ENCODE results near the gene DOK6.

The DOK6 gene

DNA sequence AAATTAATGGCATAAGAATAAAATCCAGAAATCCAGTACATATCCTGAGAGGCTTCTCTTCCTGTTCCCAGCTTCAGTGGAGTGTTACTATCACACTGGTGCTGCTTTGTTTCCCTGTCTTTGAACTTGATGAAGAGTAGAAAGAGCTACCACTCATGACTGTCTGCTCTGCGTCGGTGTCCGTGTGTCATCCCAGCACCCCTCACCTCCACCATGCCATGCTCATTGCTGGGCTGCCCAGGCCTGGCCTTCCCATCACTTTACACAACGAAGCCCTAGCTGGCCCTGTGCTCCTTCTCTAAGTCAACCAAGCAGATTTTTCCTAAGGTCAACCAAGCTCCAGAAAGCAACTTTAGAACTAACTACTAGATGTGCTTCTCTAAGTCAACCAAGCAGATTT is 215.4 kb downstream of the DOK6 start:
- no peaks in the 10 kb centered on the region for H3K27me3 ChIP-seq (ENCODE audit: control insufficient read depth, insufficient read depth, low read length)
- H3K36me3 ChIP-seq (ENCODE audit: control insufficient read depth, insufficient read depth, low read length), result no peaks in the 10 kb centered on the region
- no peak overlapping the region for H3K4me3 ChIP-seq (ENCODE audit: low read length)
- no peak overlapping the region for H3K27ac ChIP-seq (ENCODE audit: low read length)
- H3K4me1 ChIP-seq (ENCODE audit: control insufficient read depth, insufficient read depth, low read length), result no peaks in the 10 kb centered on the region
- no CpG with 5 or more reads among the region's 4 CpGs for WGBS (ENCODE audit: insufficient coverage, insufficient read length)
- no peaks in the 10 kb centered on the region for H3K9me3 ChIP-seq (ENCODE audit: control insufficient read depth, insufficient read depth, low read length)
- DNase-seq (ENCODE audit: low read depth, low spot score), result no peak

DNA sequence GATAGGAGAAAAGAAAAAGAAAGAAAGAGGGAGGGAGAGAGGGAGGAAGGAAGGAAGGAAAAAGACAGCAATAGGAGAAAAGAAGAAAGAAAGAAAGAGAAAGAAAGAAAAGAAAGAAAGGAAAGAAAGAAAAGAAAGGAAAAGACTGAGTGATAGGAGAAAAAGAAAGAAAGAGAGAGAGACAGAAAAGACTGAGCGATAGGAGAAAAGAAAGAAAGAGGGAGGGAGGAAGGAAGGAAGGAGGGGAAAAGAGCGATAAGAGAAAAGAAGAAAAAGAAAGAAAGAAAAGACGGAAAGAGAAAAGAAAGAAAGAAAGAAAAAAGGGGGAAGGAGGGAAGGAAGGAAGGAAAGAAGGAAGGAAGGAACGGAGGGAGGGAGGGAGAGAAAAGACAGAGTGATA is 216.7 kb downstream of the DOK6 start:
- Histone ChIP-seq H3K27me3 (ENCODE audit: control insufficient read depth, insufficient read depth, low read length) (no peaks in the 10 kb centered on the region), H3K4me3 (ENCODE audit: low read length) (no peak overlapping the region), H3K9me3 (ENCODE audit: control insufficient read depth, insufficient read depth, low read length) (no peaks in the 10 kb centered on the region), H3K36me3 (ENCODE audit: control insufficient read depth, insufficient read depth, low read length) (no peaks in the 10 kb centered on the region), H3K4me1 (ENCODE audit: control insufficient read depth, insufficient read depth, low read length) (no peaks in the 10 kb centered on the region), H3K27ac (ENCODE audit: low read length) (no peak overlapping the region)
- WGBS (ENCODE audit: insufficient coverage, insufficient read length), result 100% methylated on average over 4 of the region's 4 CpGs
- no peak for DNase-seq (ENCODE audit: low read depth, low spot score)

DNA sequence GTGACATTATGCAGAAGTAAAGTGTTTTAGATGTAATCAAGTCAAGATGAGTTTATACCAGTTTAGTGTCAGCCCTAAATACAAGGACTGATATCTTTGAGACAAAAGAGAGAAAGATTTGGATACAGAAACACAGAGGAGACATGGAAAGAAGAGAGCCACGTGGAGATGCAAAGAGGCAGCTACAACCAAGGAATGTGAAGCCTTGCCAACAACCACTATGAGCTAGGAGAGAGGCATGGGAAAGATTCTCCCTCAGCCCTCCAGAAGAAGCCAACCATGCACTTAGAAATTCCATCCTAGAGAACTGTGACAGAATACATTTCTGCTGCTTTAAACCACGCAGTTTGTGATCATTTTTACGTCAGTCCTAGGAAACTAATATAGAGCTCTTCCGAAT is 217.2 kb downstream of the DOK6 start:
- H3K4me1 ChIP-seq (ENCODE audit: control insufficient read depth, insufficient read depth, low read length), result no peaks in the 10 kb centered on the region
- no peak overlapping the region for H3K27ac ChIP-seq (ENCODE audit: low read length)
- no peaks in the 10 kb centered on the region for H3K36me3 ChIP-seq (ENCODE audit: control insufficient read depth, insufficient read depth, low read length)
- no CpG with 5 or more reads among the region's 4 CpGs for WGBS (ENCODE audit: insufficient coverage, insufficient read length)
- no peak for DNase-seq (ENCODE audit: low read depth, low spot score)
- no peak overlapping the region for H3K4me3 ChIP-seq (ENCODE audit: low read length)
- no peaks in the 10 kb centered on the region for H3K27me3 ChIP-seq (ENCODE audit: control insufficient read depth, insufficient read depth, low read length)
- H3K9me3 ChIP-seq (ENCODE audit: control insufficient read depth, insufficient read depth, low read length), result no peaks in the 10 kb centered on the region

DNA sequence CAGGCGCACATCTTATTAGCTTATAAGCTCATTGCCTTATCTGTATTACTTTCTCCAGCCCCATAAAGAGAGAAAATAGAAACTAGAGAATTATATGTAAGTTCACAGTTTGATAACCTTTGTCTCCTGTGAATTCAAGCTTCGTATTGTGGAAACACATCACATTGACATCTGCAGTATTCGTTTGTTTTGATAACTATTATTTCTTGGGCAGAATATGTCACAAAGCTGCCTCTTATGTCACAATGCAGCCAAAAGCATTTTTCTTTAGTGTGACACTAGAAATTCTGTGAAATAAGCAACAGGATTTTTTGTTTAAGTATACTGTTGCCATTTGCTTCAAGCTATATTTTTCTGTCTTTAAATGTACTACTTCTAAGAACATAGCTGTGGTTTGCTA is 221.5 kb downstream of the DOK6 start:
- Histone ChIP-seq H3K4me1 (ENCODE audit: control insufficient read depth, insufficient read depth, low read length) (no peaks in the 10 kb centered on the region), H3K9me3 (ENCODE audit: control insufficient read depth, insufficient read depth, low read length) (no peaks in the 10 kb centered on the region), H3K36me3 (ENCODE audit: control insufficient read depth, insufficient read depth, low read length) (no peaks in the 10 kb centered on the region), H3K27me3 (ENCODE audit: control insufficient read depth, insufficient read depth, low read length) (no peaks in the 10 kb centered on the region), H3K4me3 (ENCODE audit: low read length) (no peak overlapping the region), H3K27ac (ENCODE audit: low read length) (no peak overlapping the region)
- DNase-seq (ENCODE audit: low read depth, low spot score), result no peak
- WGBS (ENCODE audit: insufficient coverage, insufficient read length), result no CpG with 5 or more reads among the region's 3 CpGs

DNA sequence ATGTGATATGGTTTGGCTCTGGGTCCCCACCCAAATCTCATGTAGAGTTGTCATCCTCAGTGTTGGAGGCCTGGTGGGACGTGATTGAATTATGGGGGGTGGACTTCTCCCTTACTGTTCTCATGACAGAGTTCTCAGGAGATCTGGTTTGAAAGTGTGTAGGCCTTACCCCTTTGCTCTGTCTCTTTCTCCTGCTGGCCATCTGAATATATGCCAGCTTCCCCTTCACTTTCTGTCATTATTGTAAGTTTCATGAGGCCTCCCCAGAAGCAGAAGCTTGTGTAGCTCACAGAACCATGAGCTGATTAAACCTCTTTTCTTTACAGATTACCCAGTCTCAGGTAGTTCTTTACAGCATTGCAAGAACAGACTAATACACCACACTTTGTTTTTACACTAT is 222.3 kb downstream of the DOK6 start:
- no peaks in the 10 kb centered on the region for H3K27me3 ChIP-seq (ENCODE audit: control insufficient read depth, insufficient read depth, low read length)
- no peaks in the 10 kb centered on the region for H3K9me3 ChIP-seq (ENCODE audit: control insufficient read depth, insufficient read depth, low read length)
- H3K4me3 ChIP-seq (ENCODE audit: low read length), result no peak overlapping the region
- H3K27ac ChIP-seq (ENCODE audit: low read length), result no peak overlapping the region
- no peak for DNase-seq (ENCODE audit: low read depth, low spot score)
- whole genome bisulfite sequencing (ENCODE audit: insufficient coverage, insufficient read length), result no CpG with 5 or more reads among the region's 1 CpG
- no peaks in the 10 kb centered on the region for H3K36me3 ChIP-seq (ENCODE audit: control insufficient read depth, insufficient read depth, low read length)
- no peaks in the 10 kb centered on the region for H3K4me1 ChIP-seq (ENCODE audit: control insufficient read depth, insufficient read depth, low read length)

DNA sequence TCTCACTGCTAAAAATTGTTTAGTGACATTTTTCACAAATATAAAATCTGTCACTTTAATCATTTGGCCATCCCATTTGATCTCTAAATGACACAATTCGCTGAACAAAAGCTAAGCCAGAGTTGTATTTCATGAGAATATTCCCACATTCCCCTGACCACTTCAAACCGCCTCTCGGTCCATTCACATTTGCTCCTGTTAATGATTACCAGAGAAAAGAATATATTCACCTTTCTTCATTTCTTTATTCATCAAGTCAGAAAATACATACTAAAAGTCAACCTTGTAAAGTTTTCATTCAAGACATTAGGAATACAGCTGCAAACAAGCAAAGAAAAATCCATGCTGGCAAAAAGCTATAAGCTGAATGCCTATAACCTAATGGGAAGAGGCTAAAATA is 225.5 kb downstream of the DOK6 start:
- no peak for DNase-seq (ENCODE audit: low read depth, low spot score)
- Histone ChIP-seq H3K36me3 (ENCODE audit: control insufficient read depth, insufficient read depth, low read length) (no peaks in the 10 kb centered on the region), H3K9me3 (ENCODE audit: control insufficient read depth, insufficient read depth, low read length) (no peaks in the 10 kb centered on the region), H3K4me1 (ENCODE audit: control insufficient read depth, insufficient read depth, low read length) (no peaks in the 10 kb centered on the region), H3K27me3 (ENCODE audit: control insufficient read depth, insufficient read depth, low read length) (no peaks in the 10 kb centered on the region), H3K4me3 (ENCODE audit: low read length) (no peak overlapping the region), H3K27ac (ENCODE audit: low read length) (no peak overlapping the region)
- no CpG with 5 or more reads among the region's 3 CpGs for WGBS (ENCODE audit: insufficient coverage, insufficient read length)

DNA sequence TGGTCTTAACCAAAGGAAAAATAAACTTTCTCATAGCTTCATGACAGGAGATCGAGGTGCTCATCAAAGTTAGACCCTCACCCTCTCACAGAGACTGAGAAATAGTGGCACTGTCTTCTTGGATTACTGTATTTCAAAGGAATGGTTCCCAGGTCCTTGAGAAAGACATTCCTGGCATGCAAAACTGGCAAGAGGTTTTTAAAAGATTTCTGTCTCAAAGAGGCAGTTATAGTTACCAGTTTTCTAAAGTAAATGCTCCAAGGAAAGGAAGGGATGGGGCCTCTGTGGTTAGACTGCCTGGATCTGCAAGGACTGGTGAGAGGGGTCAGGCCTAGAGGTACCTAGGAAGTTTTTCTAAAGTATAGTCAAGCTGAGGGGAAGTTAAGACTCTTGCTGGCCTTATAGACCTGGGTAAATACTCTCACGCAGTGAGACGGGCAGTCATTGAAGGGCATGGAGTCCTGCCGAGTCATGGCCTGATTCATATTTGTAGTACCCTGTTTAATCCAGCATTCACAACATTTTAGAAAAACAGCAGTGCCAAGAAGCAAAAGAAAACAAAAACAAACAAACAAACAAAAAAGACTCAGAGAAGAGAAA is 226.1 kb downstream of the DOK6 start:
- Histone ChIP-seq H3K27ac (ENCODE audit: low read length) (no peak overlapping the region), H3K4me3 (ENCODE audit: low read length) (no peak overlapping the region), H3K9me3 (ENCODE audit: control insufficient read depth, insufficient read depth, low read length) (no peaks in the 10 kb centered on the region), H3K36me3 (ENCODE audit: control insufficient read depth, insufficient read depth, low read length) (no peaks in the 10 kb centered on the region), H3K4me1 (ENCODE audit: control insufficient read depth, insufficient read depth, low read length) (no peaks in the 10 kb centered on the region), H3K27me3 (ENCODE audit: control insufficient read depth, insufficient read depth, low read length) (no peaks in the 10 kb centered on the region)
- DNase-seq (ENCODE audit: low read depth, low spot score), result no peak
- WGBS (ENCODE audit: insufficient coverage, insufficient read length), result no CpG with 5 or more reads among the region's 4 CpGs

DNA sequence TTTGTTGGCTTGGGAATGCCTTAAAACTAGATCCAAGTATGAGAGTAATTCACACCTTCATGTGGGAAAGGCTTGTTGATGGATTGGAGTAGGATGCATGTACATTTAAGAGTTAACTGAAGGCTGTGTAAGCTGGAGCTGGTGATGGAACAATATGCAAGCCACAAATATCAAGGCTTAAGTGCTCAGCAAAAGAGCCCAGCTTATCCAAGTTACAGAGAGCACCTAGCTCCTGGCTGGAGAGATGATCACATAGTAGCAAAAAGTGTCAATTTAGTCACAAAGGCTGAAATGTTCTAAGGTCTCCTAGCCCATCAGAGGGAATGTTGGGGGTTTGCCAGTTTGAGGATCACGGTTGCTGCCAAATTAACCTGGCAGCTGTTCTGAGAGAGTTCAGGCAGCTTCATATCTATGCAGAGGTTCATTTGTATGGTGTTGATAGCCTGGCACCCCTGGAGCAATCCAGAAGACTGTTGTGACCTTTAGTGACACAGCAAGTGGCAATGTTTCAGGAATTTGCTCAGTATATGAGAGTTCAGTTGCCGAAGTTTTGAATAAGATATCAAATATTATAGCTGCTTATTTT is 228.2 kb downstream of the DOK6 start:
- no peak for DNase-seq (ENCODE audit: low read depth, low spot score)
- H3K27me3 ChIP-seq (ENCODE audit: control insufficient read depth, insufficient read depth, low read length), result no peaks in the 10 kb centered on the region
- no CpG with 5 or more reads among the region's 2 CpGs for WGBS (ENCODE audit: insufficient coverage, insufficient read length)
- no peak overlapping the region for H3K27ac ChIP-seq (ENCODE audit: low read length)
- no peaks in the 10 kb centered on the region for H3K9me3 ChIP-seq (ENCODE audit: control insufficient read depth, insufficient read depth, low read length)
- H3K36me3 ChIP-seq (ENCODE audit: control insufficient read depth, insufficient read depth, low read length), result no peaks in the 10 kb centered on the region
- H3K4me3 ChIP-seq (ENCODE audit: low read length), result no peak overlapping the region
- no peaks in the 10 kb centered on the region for H3K4me1 ChIP-seq (ENCODE audit: control insufficient read depth, insufficient read depth, low read length)

DNA sequence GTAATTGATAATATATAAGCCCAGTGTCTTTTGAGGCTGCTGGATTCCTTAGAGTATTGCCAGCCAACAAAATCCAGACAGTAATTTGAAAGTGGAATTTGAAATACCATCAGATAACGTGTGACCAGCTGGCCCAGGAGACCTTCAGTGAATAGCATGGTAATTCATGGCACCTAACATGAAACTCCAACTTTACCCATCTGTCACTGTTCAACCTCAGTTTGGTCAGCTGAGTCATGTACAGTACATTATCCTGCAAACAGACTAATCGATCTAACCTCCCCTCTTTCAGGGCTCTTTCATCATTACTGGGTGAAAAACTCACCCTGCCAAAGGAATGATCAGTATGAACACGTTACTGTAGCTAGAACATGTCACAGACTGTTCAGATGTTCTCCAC is 230.6 kb downstream of the DOK6 start:
- Histone ChIP-seq H3K36me3 (ENCODE audit: control insufficient read depth, insufficient read depth, low read length) (no peaks in the 10 kb centered on the region), H3K27me3 (ENCODE audit: control insufficient read depth, insufficient read depth, low read length) (no peaks in the 10 kb centered on the region), H3K9me3 (ENCODE audit: control insufficient read depth, insufficient read depth, low read length) (no peaks in the 10 kb centered on the region), H3K4me1 (ENCODE audit: control insufficient read depth, insufficient read depth, low read length) (no peaks in the 10 kb centered on the region), H3K4me3 (ENCODE audit: low read length) (no peak overlapping the region), H3K27ac (ENCODE audit: low read length) (no peak overlapping the region)
- DNase-seq (ENCODE audit: low read depth, low spot score), result no peak
- WGBS (ENCODE audit: insufficient coverage, insufficient read length), result no CpG with 5 or more reads among the region's 3 CpGs

DNA sequence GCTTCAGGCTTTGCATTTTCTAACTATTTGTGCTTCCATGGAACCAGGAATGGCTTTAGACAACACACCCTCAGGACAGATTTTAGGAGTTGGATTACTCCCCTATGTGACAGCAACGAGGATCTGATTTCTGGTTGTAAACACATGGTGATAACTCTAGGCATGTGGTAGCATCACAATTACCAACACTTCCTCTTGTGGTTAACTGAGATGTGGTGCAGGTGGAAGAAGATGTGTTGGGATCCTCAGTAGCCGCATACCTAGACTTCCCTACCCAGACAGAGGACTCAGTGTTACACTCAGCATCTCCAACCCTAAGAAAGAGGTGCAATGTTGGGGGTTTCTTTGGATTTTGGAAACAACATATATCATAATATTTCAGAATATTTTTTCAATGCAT is 234.8 kb downstream of the DOK6 start:
- no peaks in the 10 kb centered on the region for H3K4me1 ChIP-seq (ENCODE audit: control insufficient read depth, insufficient read depth, low read length)
- WGBS (ENCODE audit: insufficient coverage, insufficient read length), result no CpG with 5 or more reads among the region's 2 CpGs
- H3K36me3 ChIP-seq (ENCODE audit: control insufficient read depth, insufficient read depth, low read length), result no peaks in the 10 kb centered on the region
- H3K4me3 ChIP-seq (ENCODE audit: low read length), result no peak overlapping the region
- no peak for DNase-seq (ENCODE audit: low read depth, low spot score)
- H3K9me3 ChIP-seq (ENCODE audit: control insufficient read depth, insufficient read depth, low read length), result no peaks in the 10 kb centered on the region
- no peak overlapping the region for H3K27ac ChIP-seq (ENCODE audit: low read length)
- no peaks in the 10 kb centered on the region for H3K27me3 ChIP-seq (ENCODE audit: control insufficient read depth, insufficient read depth, low read length)
